ENCODE measurements around the gene FGF9. TPM values are rescaled to one million over a fixed set of nuclear protein-coding genes. Genes with fewer than 3 reads are reported as not detected.

Gene FGF9
- total RNA-seq, 1 experiment from 2014 or later = 0.35 TPM

DNA sequence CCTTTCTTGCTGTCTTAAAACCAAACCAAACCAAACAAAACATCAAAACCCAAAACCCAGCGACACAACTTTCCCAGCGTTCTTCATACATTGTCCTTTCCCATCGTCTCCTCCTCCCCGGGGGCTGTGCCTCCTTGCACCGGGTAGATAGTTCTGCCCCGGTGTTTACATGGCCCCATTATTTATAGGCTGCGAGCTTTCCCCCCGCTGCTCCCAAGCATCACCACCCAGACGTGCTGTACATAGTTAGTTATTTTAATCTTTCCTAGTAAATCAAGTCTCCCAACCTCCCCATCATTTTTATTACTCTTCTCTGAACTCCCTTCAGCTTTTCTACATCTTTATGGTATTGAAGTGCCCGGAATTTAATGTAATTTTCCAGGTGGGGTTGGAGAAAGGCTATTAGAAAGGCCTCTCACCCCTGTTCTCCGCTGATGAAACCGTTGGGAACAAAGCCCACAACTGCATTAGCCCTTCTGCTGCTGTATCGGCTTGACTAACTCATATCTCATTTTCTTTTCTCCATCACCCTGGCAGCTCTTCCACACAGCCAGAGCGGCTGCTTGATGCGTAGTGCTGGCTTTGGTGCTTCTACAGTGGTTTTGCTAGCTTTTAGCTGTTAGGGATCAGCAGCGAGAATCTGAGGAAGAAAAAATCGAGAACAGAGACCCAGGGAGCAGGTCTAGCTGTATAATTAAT, 53.1 kb downstream of the FGF9 start:
- H3K27ac Mint-ChIP-seq (ENCODE audit: low read depth, unreplicated experiment) = no peak overlapping the region
- CTCF ChIA-PET = interaction anchor here (1.1 kb wide), 1 partner anchor 27 kb away, joined by 3 read pairs; no protein-coding TSS in a partner anchor

DNA sequence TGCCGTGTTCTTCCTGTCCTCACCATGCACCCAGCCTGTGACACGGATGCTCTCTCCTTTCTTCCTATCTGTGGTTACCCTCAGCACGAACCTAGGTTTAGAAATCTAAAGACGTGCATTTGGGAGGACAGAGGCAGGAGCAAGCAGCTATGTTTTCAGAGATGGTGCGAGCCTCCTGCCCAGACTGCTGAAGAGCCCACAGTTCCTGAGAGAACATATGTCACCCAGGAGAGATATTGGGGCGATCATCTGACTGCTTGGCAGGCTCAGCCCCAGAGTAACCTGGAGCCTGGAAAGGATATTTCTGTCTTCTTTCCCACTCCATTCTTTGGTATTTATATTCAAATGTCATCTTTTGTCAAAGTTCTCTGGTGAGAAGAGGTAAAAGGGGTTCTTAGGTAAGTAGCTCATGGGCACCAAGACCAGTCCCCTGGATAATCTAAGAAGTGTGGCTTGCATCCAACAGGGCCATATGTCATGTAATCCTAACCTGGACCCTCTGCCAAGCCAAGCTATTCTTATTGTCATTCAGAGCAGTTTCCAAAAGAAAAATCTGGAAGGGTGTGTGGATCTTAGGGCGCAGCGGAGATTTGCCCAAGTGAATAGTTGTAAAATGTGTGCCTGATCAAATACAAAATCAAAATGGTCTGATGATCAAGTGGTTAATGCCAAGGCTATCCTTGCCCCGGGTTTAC, 59.5 kb downstream of the FGF9 start:
- no peak overlapping the region for H3K4me3 Mint-ChIP-seq (ENCODE audit: unreplicated experiment)
- POLR2A ChIA-PET = no interaction called here
- intact Hi-C loops (cut with micrococcal nuclease) = no loop called here
- no peak for TF ChIP-seq CTCF (IDR thresholded peaks at IDR 0.05; ENCODE audit: unreplicated experiment)
- CTCF ChIA-PET = interaction anchor here (0.7 kb wide), 1 partner anchor 42 kb away, joined by 3 read pairs; no protein-coding TSS in a partner anchor
- H3K36me3 Mint-ChIP-seq (ENCODE audit: insufficient read depth, unreplicated experiment) = no peaks in the 10 kb centered on the region
- no peaks in the 10 kb centered on the region for H3K4me1 Mint-ChIP-seq (ENCODE audit: insufficient read depth, unreplicated experiment)
- DNase-seq (ENCODE audit: unreplicated experiment) = no peak
- no peaks in the 10 kb centered on the region for H3K27me3 Mint-ChIP-seq (ENCODE audit: insufficient read depth, unreplicated experiment)
- BruUV-seq (replicated peaks) = no TSS peak
- peaks cover 7% of the 10 kb centered on the region for H3K9me3 Mint-ChIP-seq (ENCODE audit: unreplicated experiment)
- H3K27ac Mint-ChIP-seq (ENCODE audit: low read depth, unreplicated experiment) = no peak overlapping the region

More for the DNA sequence above, 53.1 kb downstream of the FGF9 start:
- Mint-ChIP-seq H3K27me3 (ENCODE audit: insufficient read depth, unreplicated experiment) (no peaks in the 10 kb centered on the region), H3K9me3 (ENCODE audit: unreplicated experiment) (peaks cover 7% of the 10 kb centered on the region), H3K4me3 (ENCODE audit: unreplicated experiment) (no peak overlapping the region), H3K4me1 (ENCODE audit: insufficient read depth, unreplicated experiment) (no peaks in the 10 kb centered on the region), H3K36me3 (ENCODE audit: insufficient read depth, unreplicated experiment) (no peaks in the 10 kb centered on the region)
- DNase-seq (ENCODE audit: unreplicated experiment) = no peak
- intact Hi-C loops (cut with micrococcal nuclease) = no loop called here
- BruUV-seq (replicated peaks) = no TSS peak
- TF ChIP-seq CTCF (IDR thresholded peaks at IDR 0.05; ENCODE audit: unreplicated experiment) = no peak
- POLR2A ChIA-PET = interaction anchor here (0.6 kb wide), 1 partner anchor 22 kb away, joined by 4 read pairs; no protein-coding TSS in a partner anchor

- ChIA-PET POLR2A (no interaction called here), CTCF (no interaction called here)
- BruUV-seq (replicated peaks) = no TSS peak
- DNase-seq (ENCODE audit: unreplicated experiment) = no peak
- H3K27me3 Mint-ChIP-seq (ENCODE audit: insufficient read depth, unreplicated experiment) = no peaks in the 10 kb centered on the region
- no peaks in the 10 kb centered on the region for H3K9me3 Mint-ChIP-seq (ENCODE audit: unreplicated experiment)
- no peak for TF ChIP-seq CTCF (IDR thresholded peaks at IDR 0.05; ENCODE audit: unreplicated experiment)
- H3K36me3 Mint-ChIP-seq (ENCODE audit: insufficient read depth, unreplicated experiment) = no peaks in the 10 kb centered on the region
- no peaks in the 10 kb centered on the region for H3K4me1 Mint-ChIP-seq (ENCODE audit: insufficient read depth, unreplicated experiment)
- intact Hi-C loops (cut with micrococcal nuclease) = no loop called here
- no peak overlapping the region for H3K27ac Mint-ChIP-seq (ENCODE audit: low read depth, unreplicated experiment)
- H3K4me3 Mint-ChIP-seq (ENCODE audit: unreplicated experiment) = no peak overlapping the region
These were observed 62.8 kb downstream of the FGF9 start for GRCh38 chr13:21733475-21734263.

- BruUV-seq (replicated peaks) = no TSS peak
- Mint-ChIP-seq H3K36me3 (ENCODE audit: insufficient read depth, unreplicated experiment) (no peaks in the 10 kb centered on the region), H3K4me3 (ENCODE audit: unreplicated experiment) (no peak overlapping the region), H3K4me1 (ENCODE audit: insufficient read depth, unreplicated experiment) (no peaks in the 10 kb centered on the region), H3K27me3 (ENCODE audit: insufficient read depth, unreplicated experiment) (no peaks in the 10 kb centered on the region), H3K9me3 (ENCODE audit: unreplicated experiment) (no peaks in the 10 kb centered on the region), H3K27ac (ENCODE audit: low read depth, unreplicated experiment) (no peak overlapping the region)
- no peak for DNase-seq (ENCODE audit: unreplicated experiment)
- TF ChIP-seq CTCF (IDR thresholded peaks at IDR 0.05; ENCODE audit: unreplicated experiment) = no peak
- POLR2A ChIA-PET = interaction anchor here (0.6 to 0.7 kb wide), 2 partner anchors 10 to 96 kb away, joined by 3 read pairs; no protein-coding TSS in a partner anchor
- intact Hi-C loops (cut with micrococcal nuclease) = no loop called here
- CTCF ChIA-PET = no interaction called here
These were observed 64.1 kb downstream of the FGF9 start for GRCh38 chr13:21734961-21735360.
